Lower lobe of right lung (tissue), 2 donors: ENCODE measurements around the gene RYR1. TPM values are rescaled to one million over a fixed set of nuclear protein-coding genes. Genes with fewer than 3 reads are reported as not detected.

Source experiments
- ATAC-seq, 2 donors: fragments of 200-7000 bp; cut with Tn5 transposase; one replicate each; pipeline ENCODE4 v1.9.1; 2020 to 2022; ENCODE audit warnings: mild to moderate bottlenecking in 2 of 2, moderate library complexity in 2 of 2
- DNase-seq: peaks from one replicate; pipeline ENCODE4 v3.0.0-alpha.2; 2020
- H3K27ac ChIP-seq: fragments of 200-600 bp; one replicate; pipeline ENCODE4 v1.8.0; 2022
- H3K27me3 ChIP-seq: fragments of 200-600 bp; one replicate; pipeline ENCODE4 v1.8.0; 2022; ENCODE audit warnings: low read depth
- H3K36me3 ChIP-seq: fragments of 200-600 bp; one replicate; pipeline ENCODE4 v1.8.0; 2022; ENCODE audit warnings: mild to moderate bottlenecking
- H3K4me1 ChIP-seq: fragments of 200-600 bp; one replicate; pipeline ENCODE4 v1.8.0; 2022
- H3K4me3 ChIP-seq: fragments of 200-600 bp; one replicate; pipeline ENCODE4 v1.8.0; 2022; ENCODE audit warnings: mild to moderate bottlenecking
- H3K9me3 ChIP-seq: fragments of 200-600 bp; one replicate; pipeline ENCODE4 v1.8.0; 2022
- CTCF ChIP-seq: fragments of 200-600 bp; IDR thresholded peaks from one replicate; pipeline ENCODE4 v1.8.0; 2022; ENCODE audit warnings: antibody characterized with exemption, mild to moderate bottlenecking
- intact Hi-C: fragments of 100-400 bp; cut with DNase I; formaldehyde crosslinking; loops from one replicate; pipeline ENCODE4 v1.11.0; 2022
- total RNA-seq: library from RNA; stranded (reverse); fragmentation: NEBNext Ultra II Directional; extraction: Animal tissue kit (Norgen Biotek cat#: 25700); gene quantifications from one replicate; pipeline ENCODE4 v1.2.1, GENCODE V29; 2021
- donor health status: DM: no; HTN: yes; CAD: no; lungs with severe emphysema.

The RYR1 gene
- total RNA-seq, 1 donor from 2014 or later = 9.2 TPM

GRCh38 chr19:38386300-38386970 is 47.1 kb upstream of the RYR1 start:
- intact Hi-C loops = no loop called here
- peaks cover 12% of the 10 kb centered on the region for H3K27me3 ChIP-seq
- no peak for TF ChIP-seq CTCF
- ATAC-seq (no peak), DNase-seq (no peak)
- peaks cover 27% of the 10 kb centered on the region for H3K36me3 ChIP-seq
- peaks cover 32% of the 10 kb centered on the region for H3K4me1 ChIP-seq
- no peak overlapping the region for H3K27ac ChIP-seq
- no peaks in the 10 kb centered on the region for H3K9me3 ChIP-seq
- peak overlapping the region; percentile 62 for H3K4me3 ChIP-seq

DNA sequence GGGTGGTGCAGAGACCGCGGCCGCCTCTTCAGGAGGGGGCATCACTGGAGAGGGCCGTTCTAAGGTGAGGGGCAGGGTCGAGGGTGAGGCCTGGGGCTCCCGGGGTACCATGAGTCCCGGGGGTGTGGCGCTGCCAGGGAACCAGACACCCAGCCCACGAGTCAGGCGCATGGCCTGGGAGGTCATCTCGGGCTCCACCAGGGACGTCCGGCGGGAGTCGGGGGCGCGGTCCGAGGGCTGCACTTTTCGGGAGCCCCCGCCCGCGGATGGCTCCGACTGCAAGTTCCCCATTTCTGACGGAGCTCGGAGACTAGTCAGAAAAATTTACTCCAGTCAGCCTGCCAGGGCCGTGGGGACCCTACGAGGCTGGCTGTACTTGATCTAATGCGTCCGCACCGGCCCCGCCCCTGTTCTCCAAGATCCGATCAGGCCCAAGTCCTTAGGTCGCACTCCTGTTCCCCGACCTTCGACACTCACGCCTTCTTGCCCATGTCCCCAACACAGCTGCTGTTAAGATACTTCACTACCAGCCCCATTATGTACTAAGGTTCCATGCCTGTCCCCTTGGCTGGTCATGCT is 46.4 kb upstream of the RYR1 start:
- H3K27me3 ChIP-seq = peaks cover 12% of the 10 kb centered on the region
- peak; percentile 68 for DNase-seq
- peaks cover 32% of the 10 kb centered on the region for H3K4me1 ChIP-seq
- peak overlapping the region; percentile 39 for H3K27ac ChIP-seq
- no peaks in the 10 kb centered on the region for H3K9me3 ChIP-seq
- peak overlapping the region; percentile 62 for H3K4me3 ChIP-seq
- intact Hi-C loops = no loop called here
- H3K36me3 ChIP-seq = peaks cover 21% of the 10 kb centered on the region
- no peak for TF ChIP-seq CTCF
- ATAC-seq = peak; percentile 2 to 4

DNA sequence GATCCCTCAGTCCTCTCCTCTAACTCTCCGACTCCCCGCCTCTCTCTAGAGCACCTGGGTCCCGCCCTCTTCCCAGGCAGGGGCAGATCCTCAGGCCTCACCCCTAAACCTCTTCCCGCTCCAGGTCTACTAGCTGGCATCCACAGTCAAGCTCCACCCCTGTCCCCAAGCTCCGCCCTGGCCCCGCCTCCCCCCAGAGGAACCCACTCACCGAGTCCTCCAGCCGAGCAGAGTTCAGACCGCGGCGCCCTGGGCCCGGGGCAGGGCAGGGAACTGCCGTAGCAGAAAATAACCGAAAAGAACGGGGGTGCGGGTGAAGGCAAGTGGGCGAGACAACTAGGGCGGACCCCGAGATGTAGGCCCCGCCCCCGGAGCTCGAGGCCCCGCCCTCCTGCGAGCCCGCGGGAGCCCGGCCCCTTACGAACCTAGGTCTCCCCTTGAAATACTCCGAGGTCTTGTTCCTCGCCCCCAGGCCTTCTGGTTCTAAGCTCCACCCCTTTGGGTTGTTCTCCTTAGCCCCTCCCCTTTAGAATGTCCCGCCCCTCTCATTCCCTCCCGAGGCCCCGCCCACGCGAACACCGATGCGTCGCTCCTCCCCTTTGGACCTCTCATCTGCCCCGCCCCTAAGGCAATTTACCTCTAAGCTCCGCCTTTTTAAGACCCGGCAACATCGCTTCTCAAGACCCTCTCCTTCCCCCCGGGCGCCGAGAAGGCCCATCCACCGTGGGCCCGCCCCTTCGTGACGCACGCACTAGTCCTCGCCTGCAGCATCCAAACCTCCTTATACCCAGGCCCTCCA is 45.7 kb upstream of the RYR1 start, which contains the start of gene GGN:
Gene GGN, minus strand, starts transcription at position 485 of the 799 bp plus-strand sequence. CDS start 773 bp downstream, outside the sequence.
- peak; percentile 90 for DNase-seq
- no peak for TF ChIP-seq CTCF
- peaks cover 32% of the 10 kb centered on the region for H3K4me1 ChIP-seq
- H3K4me3 ChIP-seq = peak within 1 kb of the TSS; percentile 62
- intact Hi-C loops = no loop called here
- peak within 1 kb of the TSS; percentile 39 for H3K27ac ChIP-seq
- peak; percentile 90 to 92 for ATAC-seq
- no peaks in the 10 kb centered on the region for H3K9me3 ChIP-seq
- H3K36me3 ChIP-seq = peaks cover 14% of the 10 kb centered on the region
- peaks cover 12% of the 10 kb centered on the region for H3K27me3 ChIP-seq

DNA sequence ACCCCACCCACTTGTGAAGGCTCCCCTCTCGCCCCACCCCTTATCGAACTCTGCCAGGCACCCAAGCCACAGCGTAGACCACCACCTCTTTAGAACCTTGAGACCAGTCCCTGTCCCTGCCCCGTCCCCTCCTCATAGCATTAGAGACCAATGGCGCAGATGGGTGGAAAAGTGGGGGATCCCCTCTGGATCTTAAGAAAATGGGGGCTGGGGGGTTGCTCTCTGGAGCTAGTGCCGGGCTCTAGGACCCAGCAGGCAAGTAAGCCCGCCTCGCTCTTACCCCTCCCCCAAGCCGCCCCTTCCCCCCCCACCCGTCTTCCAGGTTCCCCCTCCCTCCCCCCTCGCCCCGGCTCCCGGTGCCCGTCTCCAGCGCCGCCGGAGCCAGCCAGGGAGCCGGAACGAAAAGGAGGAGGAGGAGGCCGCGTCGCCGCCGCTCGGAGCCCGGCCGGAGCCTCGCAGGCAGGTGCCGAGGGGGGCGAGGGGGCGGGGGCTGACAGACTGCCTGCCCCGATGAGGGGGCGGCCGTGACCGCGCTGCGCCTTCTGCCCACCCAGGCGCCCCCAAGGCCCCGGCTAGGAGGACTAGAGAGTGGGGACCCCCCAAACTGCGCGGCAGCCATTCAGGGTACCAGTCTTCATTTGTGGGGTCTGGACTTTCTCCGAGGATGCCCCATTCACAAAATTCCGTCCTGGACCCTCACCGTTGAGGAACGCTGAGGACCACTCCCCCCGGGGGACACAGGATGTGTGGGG is 45.0 kb upstream of the RYR1 start, which contains the start of gene SPRED3:
Gene SPRED3, plus strand, starts transcription at position 349 of the 752 bp plus-strand sequence. CDS start 1,606 bp downstream, outside the sequence.
- no peak for TF ChIP-seq CTCF
- Histone ChIP-seq H3K27me3 (peaks cover 12% of the 10 kb centered on the region), H3K4me1 (peaks cover 32% of the 10 kb centered on the region), H3K27ac (peak within 1 kb of the TSS; percentile 39), H3K4me3 (peak within 1 kb of the TSS; percentile 62), H3K36me3 (peaks cover 6% of the 10 kb centered on the region), H3K9me3 (no peaks in the 10 kb centered on the region)
- DNase-seq (no peak), ATAC-seq (peak in 1 of 2 donors; percentile 2)
- intact Hi-C loops = no loop called here
